GM12872 (cell line): ENCODE data around the gene EIF2B5.

Experiments
- TF ChIP-seq, protein P1 (sequence below): IDR thresholded peaks from 3 replicates; pipeline ENCODE4 v1.5.1; 2011; ENCODE audit warnings: low read depth, mild to moderate bottlenecking, low read length, moderate library complexity; ENCODE audit not compliant: insufficient read depth

EIF2B5 gene

GRCh38 chr3:184135911-184136260, 728 bp downstream of the EIF2B5 start:
- TF ChIP-seq, protein P1, sequence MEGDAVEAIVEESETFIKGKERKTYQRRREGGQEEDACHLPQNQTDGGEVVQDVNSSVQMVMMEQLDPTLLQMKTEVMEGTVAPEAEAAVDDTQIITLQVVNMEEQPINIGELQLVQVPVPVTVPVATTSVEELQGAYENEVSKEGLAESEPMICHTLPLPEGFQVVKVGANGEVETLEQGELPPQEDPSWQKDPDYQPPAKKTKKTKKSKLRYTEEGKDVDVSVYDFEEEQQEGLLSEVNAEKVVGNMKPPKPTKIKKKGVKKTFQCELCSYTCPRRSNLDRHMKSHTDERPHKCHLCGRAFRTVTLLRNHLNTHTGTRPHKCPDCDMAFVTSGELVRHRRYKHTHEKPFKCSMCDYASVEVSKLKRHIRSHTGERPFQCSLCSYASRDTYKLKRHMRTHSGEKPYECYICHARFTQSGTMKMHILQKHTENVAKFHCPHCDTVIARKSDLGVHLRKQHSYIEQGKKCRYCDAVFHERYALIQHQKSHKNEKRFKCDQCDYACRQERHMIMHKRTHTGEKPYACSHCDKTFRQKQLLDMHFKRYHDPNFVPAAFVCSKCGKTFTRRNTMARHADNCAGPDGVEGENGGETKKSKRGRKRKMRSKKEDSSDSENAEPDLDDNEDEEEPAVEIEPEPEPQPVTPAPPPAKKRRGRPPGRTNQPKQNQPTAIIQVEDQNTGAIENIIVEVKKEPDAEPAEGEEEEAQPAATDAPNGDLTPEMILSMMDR: no peak

DNA sequence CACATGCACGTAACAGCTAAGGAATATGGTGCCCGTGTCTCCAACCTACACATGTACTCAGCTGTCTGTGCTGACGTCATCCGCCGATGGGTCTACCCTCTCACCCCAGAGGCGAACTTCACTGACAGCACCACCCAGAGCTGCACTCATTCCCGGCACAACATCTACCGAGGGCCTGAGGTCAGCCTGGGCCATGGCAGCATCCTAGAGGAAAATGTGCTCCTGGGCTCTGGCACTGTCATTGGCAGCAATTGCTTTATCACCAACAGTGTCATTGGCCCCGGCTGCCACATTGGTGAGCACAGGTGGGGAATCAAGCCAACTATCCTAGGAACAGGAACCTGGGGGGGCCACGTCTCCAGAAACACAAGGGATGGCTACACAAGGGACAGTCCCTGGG, 5.3 kb downstream of the EIF2B5 start:
- TF ChIP-seq, protein P1: no peak

GRCh38 chr3:184142199-184142598, 7.0 kb downstream of the EIF2B5 start:
- TF ChIP-seq, protein P1: no peak

GRCh38 chr3:184143327-184143726, 8.2 kb downstream of the EIF2B5 start:
- TF ChIP-seq, protein P1: no peak

DNA sequence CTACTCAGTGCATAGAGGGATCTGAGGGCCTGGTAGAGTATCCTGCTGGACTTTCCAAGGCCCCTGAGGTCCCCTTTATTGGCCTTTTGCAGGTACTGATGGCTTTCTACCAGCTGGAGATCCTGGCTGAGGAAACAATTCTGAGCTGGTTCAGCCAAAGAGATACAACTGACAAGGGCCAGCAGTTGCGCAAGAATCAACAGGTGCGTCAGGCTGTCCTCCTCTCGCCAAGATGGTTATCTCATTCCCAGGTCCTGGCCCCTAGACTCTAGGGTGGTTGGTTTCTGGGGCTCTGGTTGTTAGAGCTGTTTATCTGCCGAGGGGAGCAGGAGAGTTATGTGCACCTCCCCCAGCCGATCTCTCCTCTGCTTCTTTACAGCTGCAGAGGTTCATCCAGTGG, 9.3 kb downstream of the EIF2B5 start:
- TF ChIP-seq, protein P1: no peak

- TF ChIP-seq, protein P1: peak; percentile 57
Measured at GRCh38 chr3:184145111-184145524, 10.0 kb downstream of the EIF2B5 start.

DNA sequence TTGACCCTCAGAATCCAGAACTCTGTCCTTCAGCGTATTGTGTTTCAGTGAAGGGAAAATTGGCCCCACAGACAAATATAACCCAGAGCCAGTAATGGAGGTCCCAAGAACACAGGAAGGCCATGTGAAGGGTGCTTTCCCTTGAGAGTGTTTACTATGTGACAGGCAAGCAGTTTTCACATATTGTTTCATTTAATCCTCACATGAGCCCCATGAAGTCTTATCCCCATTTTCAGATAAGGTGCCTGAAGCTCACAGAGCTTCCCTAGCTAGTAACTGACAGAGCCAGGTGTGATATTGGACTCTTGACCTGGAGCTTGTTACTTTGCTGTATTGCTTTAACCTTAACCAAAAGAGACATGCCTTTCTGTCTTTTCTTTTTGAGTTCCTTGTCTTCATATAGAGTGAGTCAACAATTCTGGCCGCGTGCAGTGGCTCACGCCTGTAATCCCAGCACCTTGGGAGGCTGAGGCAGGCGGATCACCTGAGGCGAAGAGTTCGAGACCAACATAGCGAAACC, 10.7 kb downstream of the EIF2B5 start:
- TF ChIP-seq, protein P1: no peak
